Measurements from ENCODE around the gene COX4I2.
"Not testable (repeated sequence)": the region's sequence is repeated elsewhere in the genome, so short reads cannot be mapped to it uniquely, and the experiment has no call there.

Gene COX4I2

GRCh38 chr20:31637660-31638059, at the start of gene COX4I2:
Gene COX4I2, plus strand, starts transcription at chr20:31637912. Its CDS starts 1,106 bp downstream, at chr20:31639018.
- no peak for DNase-seq

GRCh38 chr20:31590717-31591225, 46.9 kb upstream of the COX4I2 start:
- no peak for DNase-seq

GRCh38 chr20:31593221-31594001, 44.3 kb upstream of the COX4I2 start:
- no peak for DNase-seq

- no peak for DNase-seq
Measured at GRCh38 chr20:31594002-31594557, 43.6 kb upstream of the COX4I2 start.

- DNase-seq, result no peak
Measured at GRCh38 chr20:31594558-31595379, 42.9 kb upstream of the COX4I2 start.

GRCh38 chr20:31595380-31595653, 42.4 kb upstream of the COX4I2 start:
- no peak for DNase-seq

- DNase-seq, result no peak
Measured at GRCh38 chr20:31595654-31596411, 41.9 kb upstream of the COX4I2 start.

- not testable (repeated sequence) for DNase-seq
Measured at GRCh38 chr20:31596412-31596715, 41.3 kb upstream of the COX4I2 start.

GRCh38 chr20:31596831-31597480, 40.8 kb upstream of the COX4I2 start:
- DNase-seq, result no peak

GRCh38 chr20:31597481-31597855, 40.2 kb upstream of the COX4I2 start:
- no peak for DNase-seq

- no peak for DNase-seq
Measured at GRCh38 chr20:31602431-31602778, 35.3 kb upstream of the COX4I2 start.

GRCh38 chr20:31602779-31603441, 34.8 kb upstream of the COX4I2 start:
- DNase-seq, result peak; percentile 79

- DNase-seq, result peak; percentile 64
Measured at GRCh38 chr20:31603822-31604566, 33.7 kb upstream of the COX4I2 start.

- no peak for DNase-seq
Measured at GRCh38 chr20:31604567-31605030, 33.1 kb upstream of the COX4I2 start.

GRCh38 chr20:31605031-31605901, 32.4 kb upstream of the COX4I2 start, which contains the start of gene ID1:
Gene ID1, plus strand, starts transcription at chr20:31605289. Its CDS starts 99 bp downstream, at chr20:31605388.
- peak; percentile 51 for DNase-seq

GRCh38 chr20:31605902-31606803, 31.6 kb upstream of the COX4I2 start:
- DNase-seq, result no peak

- DNase-seq, result no peak
Measured at GRCh38 chr20:31606804-31607639, 30.7 kb upstream of the COX4I2 start.

- DNase-seq, result no peak
Measured at GRCh38 chr20:31607640-31608250, 30.0 kb upstream of the COX4I2 start.

All from SIG-M5 (cell line).